Measurements from ENCODE around the gene CHD5.

The CHD5 gene

DNA sequence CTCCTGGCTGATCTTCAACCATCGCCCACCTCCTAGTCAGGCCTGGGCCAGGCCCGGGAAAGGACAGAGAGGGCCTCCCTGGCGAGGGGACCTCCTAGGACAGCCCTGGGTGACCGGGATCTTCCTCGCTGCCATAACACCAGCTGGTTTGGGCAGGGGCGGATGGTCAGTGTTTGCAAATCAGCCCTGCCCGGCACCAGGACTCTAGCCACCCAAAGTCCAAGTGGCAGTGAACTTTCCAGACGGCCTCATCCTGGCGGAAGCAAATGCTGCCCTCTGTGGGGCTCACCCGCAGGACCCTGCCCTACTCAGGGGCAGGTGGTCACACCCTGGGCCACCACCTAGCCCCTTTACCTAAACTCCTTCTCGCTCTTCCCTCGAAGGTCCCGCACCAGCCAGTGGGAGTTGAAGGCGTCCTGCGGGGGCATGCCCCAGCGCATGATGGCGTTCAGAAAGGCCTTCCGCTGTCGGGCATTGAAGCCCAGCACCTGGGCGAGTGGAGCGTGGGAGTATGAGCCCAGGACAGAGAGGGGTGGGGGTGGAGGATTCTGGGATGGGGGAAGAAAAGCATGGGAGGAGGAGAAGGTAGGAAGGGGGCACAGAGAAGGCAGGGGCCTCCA, 55.3 kb downstream of the CHD5 start:
- H3K27ac ChIP-seq = no peak overlapping the region
- no peak for TF ChIP-seq ZFX (IDR thresholded peaks at IDR 0.05; ENCODE audit: borderline replicate concordance)
- TF ChIP-seq, protein P1, sequence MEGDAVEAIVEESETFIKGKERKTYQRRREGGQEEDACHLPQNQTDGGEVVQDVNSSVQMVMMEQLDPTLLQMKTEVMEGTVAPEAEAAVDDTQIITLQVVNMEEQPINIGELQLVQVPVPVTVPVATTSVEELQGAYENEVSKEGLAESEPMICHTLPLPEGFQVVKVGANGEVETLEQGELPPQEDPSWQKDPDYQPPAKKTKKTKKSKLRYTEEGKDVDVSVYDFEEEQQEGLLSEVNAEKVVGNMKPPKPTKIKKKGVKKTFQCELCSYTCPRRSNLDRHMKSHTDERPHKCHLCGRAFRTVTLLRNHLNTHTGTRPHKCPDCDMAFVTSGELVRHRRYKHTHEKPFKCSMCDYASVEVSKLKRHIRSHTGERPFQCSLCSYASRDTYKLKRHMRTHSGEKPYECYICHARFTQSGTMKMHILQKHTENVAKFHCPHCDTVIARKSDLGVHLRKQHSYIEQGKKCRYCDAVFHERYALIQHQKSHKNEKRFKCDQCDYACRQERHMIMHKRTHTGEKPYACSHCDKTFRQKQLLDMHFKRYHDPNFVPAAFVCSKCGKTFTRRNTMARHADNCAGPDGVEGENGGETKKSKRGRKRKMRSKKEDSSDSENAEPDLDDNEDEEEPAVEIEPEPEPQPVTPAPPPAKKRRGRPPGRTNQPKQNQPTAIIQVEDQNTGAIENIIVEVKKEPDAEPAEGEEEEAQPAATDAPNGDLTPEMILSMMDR (IDR thresholded peaks at IDR 0.05) = no peak

DNA sequence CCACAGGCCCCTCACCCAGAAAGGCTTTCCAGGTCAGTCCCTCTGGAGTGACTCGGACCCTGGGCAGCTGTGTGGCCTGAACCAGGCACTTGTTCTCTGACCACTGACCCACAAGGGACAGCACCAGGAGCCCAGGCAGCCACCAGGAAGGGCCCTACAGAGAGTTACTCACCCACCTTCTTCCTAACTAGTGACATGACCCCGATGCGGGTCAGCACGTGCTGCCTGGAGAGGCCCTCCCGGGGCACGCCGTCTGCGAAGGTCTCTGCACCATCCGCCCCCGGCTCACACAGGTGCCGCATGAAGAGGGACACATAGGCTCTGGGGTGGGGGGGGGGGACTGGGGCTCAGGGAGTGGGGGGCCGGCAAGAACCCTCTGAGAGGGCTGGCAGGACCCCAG, 55.8 kb downstream of the CHD5 start:
- no peak overlapping the region for H3K27ac ChIP-seq
- TF ChIP-seq ZFX (IDR thresholded peaks at IDR 0.05; ENCODE audit: borderline replicate concordance) = no peak
- TF ChIP-seq, protein P1 (IDR thresholded peaks at IDR 0.05) = no peak

DNA sequence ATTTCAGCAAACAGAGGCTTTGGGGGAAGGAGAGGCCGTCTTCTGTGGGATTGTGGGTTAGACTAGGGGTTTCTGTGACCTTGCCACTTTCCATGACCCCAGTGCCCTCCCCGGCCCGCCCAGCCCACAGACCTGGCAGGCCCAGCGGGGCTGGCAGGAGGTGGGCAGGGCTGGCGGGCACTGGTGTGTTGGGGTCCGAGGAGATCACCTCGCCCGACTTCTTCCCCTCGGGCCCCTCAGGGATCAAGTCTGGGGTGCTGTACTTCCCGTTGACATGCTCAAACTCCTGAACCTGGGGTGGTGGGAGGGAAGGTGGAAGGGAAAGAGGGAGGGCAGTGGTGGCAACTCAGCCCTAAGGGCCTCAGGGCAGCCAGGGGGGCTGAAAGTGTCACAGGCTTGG, 56.3 kb downstream of the CHD5 start:
- TF ChIP-seq, protein P1 (IDR thresholded peaks at IDR 0.05) = no peak
- no peak for TF ChIP-seq ZFX (IDR thresholded peaks at IDR 0.05; ENCODE audit: borderline replicate concordance)
- H3K27ac ChIP-seq = no peak overlapping the region

DNA sequence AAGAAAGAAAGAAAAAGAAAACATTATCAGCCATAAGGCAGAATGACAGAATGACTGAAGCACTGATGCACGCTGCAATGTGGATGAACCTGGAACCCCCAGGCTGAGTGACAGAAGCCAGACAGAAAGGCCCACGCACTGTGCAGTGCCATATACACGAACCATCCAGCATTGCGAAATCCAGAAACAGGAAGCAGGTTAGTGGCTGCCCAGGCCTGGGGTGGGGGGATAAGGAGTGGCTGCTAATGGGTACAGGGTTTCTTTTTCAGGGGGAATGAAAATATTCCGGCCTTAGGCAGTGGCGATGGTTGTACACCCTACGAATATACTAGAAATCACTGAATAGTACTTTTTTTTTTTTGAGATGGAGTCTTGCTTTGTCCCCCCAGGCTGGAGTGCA, 57.0 kb downstream of the CHD5 start:
- H3K27ac ChIP-seq = no peak overlapping the region
- TF ChIP-seq ZFX (IDR thresholded peaks at IDR 0.05; ENCODE audit: borderline replicate concordance) = no peak
- TF ChIP-seq, protein P1 (IDR thresholded peaks at IDR 0.05) = no peak

DNA sequence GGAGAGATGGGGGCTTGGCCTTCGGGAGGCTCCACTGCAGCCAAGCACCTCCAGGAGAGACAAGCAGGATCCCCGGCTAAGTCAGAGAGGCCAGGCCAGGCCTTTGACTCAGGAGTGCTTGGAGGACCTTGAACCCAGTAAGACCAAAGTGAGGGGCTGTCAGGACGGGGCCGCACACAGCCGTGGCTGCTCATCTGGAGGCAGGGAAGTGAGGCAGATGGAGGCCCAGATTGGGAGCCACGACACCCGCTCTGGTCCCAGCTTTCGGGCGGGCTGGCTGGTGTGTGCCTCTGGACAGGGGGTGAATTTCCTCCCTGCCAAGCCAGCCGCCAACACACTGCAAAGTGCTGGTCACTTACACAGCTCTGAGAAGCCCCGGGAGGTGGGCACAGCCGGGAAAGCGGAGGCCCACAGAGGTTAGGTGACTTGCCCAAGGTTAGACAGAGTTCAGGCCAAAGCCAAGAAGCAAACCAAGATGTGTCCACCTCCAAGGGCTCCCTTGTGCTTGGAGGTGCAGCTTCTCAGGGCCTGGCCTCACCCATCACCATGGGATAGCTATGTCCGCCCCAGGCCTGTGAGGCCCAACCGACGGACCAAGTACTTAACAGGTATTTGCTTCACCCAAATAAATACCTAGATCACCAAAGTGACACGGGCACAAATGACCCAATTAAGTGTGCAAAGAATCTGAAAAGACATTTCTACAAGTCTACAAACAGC, 58.3 kb downstream of the CHD5 start:
- TF ChIP-seq, protein P1 (IDR thresholded peaks at IDR 0.05) = no peak
- TF ChIP-seq ZFX (IDR thresholded peaks at IDR 0.05; ENCODE audit: borderline replicate concordance) = no peak
- no peak overlapping the region for H3K27ac ChIP-seq

DNA sequence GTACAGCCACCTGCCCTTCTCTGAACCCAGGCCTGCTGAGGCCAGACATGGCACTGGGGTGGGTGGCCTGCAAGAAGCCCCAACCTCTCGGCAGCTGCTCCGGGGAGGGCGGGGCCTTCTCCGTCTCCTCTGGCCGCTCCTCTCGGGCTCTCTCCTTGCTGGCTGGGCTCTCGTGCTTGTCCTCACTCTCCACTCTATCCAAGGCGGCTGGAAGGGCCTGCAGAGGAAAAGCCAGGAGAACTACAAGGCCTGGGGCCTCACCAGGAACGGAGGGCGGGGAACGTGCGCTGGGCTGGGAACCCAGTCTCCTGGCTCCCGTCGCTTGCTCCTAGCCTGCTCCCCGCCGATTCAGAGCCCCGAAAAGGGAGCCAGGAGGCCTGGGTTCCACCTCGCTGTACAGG, 59.1 kb downstream of the CHD5 start:
- TF ChIP-seq, protein P1 (IDR thresholded peaks at IDR 0.05) = no peak
- TF ChIP-seq ZFX (IDR thresholded peaks at IDR 0.05; ENCODE audit: borderline replicate concordance) = no peak
- no peak overlapping the region for H3K27ac ChIP-seq

DNA sequence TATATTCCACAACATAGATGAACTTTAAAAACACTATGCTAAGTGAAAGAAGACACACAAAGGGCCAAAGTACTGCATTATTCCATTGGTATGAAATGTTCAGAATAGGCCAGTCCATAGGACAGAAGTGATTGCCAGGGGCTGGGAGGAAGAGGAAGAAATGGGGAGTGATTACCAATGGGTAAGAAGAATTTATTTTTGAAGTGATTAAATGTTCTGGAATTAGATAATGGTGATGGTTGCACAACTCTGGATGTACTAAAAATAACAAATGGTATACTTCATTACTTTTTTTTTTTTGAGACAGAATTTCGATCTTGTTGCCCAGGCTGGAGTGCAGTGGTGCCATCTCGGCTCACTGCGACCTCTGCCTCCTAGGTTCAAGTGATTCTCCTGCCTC, 61.7 kb downstream of the CHD5 start:
- H3K27ac ChIP-seq = no peak overlapping the region
- TF ChIP-seq, protein P1 (IDR thresholded peaks at IDR 0.05) = no peak
- no peak for TF ChIP-seq ZFX (IDR thresholded peaks at IDR 0.05; ENCODE audit: borderline replicate concordance)
